ENCODE measurements around the gene FOXJ1. TPM values are rescaled to one million over a fixed set of nuclear protein-coding genes. Genes with fewer than 3 reads are reported as not detected.
A peak's percentile ranks its signal among the peaks of the same experiment; 100 is the strongest.

FOXJ1 gene
- total RNA-seq, 1 donor from 2014 or later = not detected

DNA sequence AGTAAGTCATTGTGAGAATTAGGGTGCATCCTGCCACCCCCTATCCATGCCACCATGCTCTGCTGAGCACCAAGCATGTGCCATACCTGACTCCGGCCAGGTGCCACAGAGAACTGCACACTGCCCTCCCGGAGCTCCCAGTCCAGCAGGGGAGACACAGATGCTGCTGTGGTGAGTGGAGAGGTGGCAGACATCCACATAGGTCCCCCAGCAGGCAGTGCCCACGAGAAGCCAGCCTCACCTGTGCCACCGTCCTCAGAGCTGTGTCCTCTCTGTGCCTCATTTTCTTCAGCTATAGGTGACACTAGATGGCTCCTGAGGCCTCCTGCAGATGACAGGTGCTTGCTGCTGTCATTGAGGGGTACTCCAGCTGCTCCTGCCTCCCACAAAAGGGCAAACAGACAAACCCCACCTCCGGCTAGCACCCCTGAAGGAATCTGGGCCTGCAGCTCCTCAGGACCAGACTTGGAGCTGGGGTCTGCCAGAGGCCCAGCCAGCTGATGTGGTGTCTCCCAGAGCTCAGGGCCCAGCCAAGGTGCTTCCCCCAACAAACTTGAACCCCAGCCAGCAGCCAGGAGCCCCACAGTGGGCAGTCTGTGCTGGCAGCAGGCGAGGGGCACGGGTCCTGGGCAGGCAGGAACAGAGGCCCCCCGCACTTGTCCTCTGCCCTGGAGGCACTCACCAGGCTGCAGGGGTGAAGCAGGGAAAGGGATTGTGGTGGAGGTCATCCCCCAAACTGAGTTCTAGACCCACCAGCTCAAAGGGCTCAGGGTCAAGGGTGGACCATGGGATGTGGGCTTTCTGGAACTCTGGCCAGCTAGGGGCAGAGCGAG lies 17.1 kb downstream of the FOXJ1 start:
- no peaks in the 10 kb centered on the region for H3K36me3 ChIP-seq
- no peaks in the 10 kb centered on the region for H3K27me3 ChIP-seq
- H3K4me3 ChIP-seq = no peak overlapping the region
- DNase-seq (ENCODE audit: extremely low spot score in 2 of 2) = peak; percentile 83 to 95
- H3K9me3 ChIP-seq = no peaks in the 10 kb centered on the region
- H3K27ac ChIP-seq = no peak overlapping the region
- H3K4me1 ChIP-seq = peaks cover 10% of the 10 kb centered on the region
- TF ChIP-seq POLR2A (IDR thresholded peaks at IDR 0.05) = no peak
- TF ChIP-seq, protein P1, sequence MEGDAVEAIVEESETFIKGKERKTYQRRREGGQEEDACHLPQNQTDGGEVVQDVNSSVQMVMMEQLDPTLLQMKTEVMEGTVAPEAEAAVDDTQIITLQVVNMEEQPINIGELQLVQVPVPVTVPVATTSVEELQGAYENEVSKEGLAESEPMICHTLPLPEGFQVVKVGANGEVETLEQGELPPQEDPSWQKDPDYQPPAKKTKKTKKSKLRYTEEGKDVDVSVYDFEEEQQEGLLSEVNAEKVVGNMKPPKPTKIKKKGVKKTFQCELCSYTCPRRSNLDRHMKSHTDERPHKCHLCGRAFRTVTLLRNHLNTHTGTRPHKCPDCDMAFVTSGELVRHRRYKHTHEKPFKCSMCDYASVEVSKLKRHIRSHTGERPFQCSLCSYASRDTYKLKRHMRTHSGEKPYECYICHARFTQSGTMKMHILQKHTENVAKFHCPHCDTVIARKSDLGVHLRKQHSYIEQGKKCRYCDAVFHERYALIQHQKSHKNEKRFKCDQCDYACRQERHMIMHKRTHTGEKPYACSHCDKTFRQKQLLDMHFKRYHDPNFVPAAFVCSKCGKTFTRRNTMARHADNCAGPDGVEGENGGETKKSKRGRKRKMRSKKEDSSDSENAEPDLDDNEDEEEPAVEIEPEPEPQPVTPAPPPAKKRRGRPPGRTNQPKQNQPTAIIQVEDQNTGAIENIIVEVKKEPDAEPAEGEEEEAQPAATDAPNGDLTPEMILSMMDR (IDR thresholded peaks at IDR 0.05) = no peak
- TF ChIP-seq POLR2AphosphoS5 (IDR thresholded peaks at IDR 0.05; ENCODE audit: insufficient read depth in 1 of 2, low read depth in 1 of 2) = no peak
- intact Hi-C loops (cut with DNase I) = loop anchor here (5.0 kb wide), 1 partner anchor 58 kb away; no protein-coding TSS in a partner anchor

DNA sequence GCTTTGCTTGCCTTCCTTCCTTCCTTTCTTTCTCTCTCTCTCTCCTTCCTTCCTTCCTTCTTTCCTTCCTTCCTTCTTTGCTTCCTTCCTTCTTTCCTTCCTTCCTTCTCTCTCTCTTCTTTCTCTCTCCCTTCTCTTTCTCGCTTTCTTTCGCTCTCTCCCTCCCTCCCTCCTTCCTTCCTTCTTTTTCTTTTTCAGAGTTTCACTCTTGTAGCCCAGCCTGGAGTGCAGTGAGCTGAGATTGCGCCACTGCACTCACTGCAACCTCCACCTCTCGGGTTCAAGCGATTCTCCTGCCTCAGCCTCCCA lies 17.9 kb downstream of the FOXJ1 start:
- Histone ChIP-seq H3K4me1 (peaks cover 10% of the 10 kb centered on the region), H3K27ac (no peak overlapping the region), H3K4me3 (no peak overlapping the region), H3K9me3 (no peaks in the 10 kb centered on the region), H3K36me3 (no peaks in the 10 kb centered on the region), H3K27me3 (no peaks in the 10 kb centered on the region)
- intact Hi-C loops (cut with DNase I) = loop anchor here (5.0 kb wide), 1 partner anchor 59 kb away; no protein-coding TSS in a partner anchor
- no peak for TF ChIP-seq POLR2AphosphoS5 (IDR thresholded peaks at IDR 0.05; ENCODE audit: insufficient read depth in 1 of 2, low read depth in 1 of 2)
- TF ChIP-seq, protein P1 (IDR thresholded peaks at IDR 0.05) = no peak
- no peak for TF ChIP-seq POLR2A (IDR thresholded peaks at IDR 0.05)
- no peak for DNase-seq (ENCODE audit: extremely low spot score in 2 of 2)

GRCh38 chr17:76122431-76123190 lies 18.4 kb downstream of the FOXJ1 start:
- no peak overlapping the region for H3K27ac ChIP-seq
- no peak overlapping the region for H3K4me3 ChIP-seq
- intact Hi-C loops (cut with DNase I) = loop anchor here (5.0 kb wide), 1 partner anchor 60 kb away; no protein-coding TSS in a partner anchor
- H3K4me1 ChIP-seq = peaks cover 10% of the 10 kb centered on the region
- TF ChIP-seq POLR2A (IDR thresholded peaks at IDR 0.05) = no peak
- no peak for TF ChIP-seq POLR2AphosphoS5 (IDR thresholded peaks at IDR 0.05; ENCODE audit: insufficient read depth in 1 of 2, low read depth in 1 of 2)
- TF ChIP-seq, protein P1 (IDR thresholded peaks at IDR 0.05) = no peak
- peak; percentile 77 to 91 for DNase-seq (ENCODE audit: extremely low spot score in 2 of 2)
- H3K9me3 ChIP-seq = no peaks in the 10 kb centered on the region
- H3K36me3 ChIP-seq = no peaks in the 10 kb centered on the region
- H3K27me3 ChIP-seq = no peaks in the 10 kb centered on the region

- TF ChIP-seq POLR2A (IDR thresholded peaks at IDR 0.05) (no peak), POLR2AphosphoS5 (IDR thresholded peaks at IDR 0.05; ENCODE audit: insufficient read depth in 1 of 2, low read depth in 1 of 2) (peak in 1 of 2 donors; percentile 17)
- peak overlapping the region; percentile 57 for H3K27ac ChIP-seq
- intact Hi-C loops (cut with DNase I) = loop anchor here (2.0 to 5.0 kb wide), 2 partner anchors 60 to 159 kb away; no protein-coding TSS in a partner anchor
- peak overlapping the region; percentile 40 to 42 for H3K4me3 ChIP-seq
- H3K36me3 ChIP-seq = no peaks in the 10 kb centered on the region
- DNase-seq (ENCODE audit: extremely low spot score in 2 of 2) = no peak
- H3K4me1 ChIP-seq = peaks cover 10% of the 10 kb centered on the region
- H3K27me3 ChIP-seq = no peaks in the 10 kb centered on the region
- no peaks in the 10 kb centered on the region for H3K9me3 ChIP-seq
These were observed 19.1 kb downstream of the FOXJ1 start for GRCh38 chr17:76121932-76122430.

- Histone ChIP-seq H3K9me3 (no peaks in the 10 kb centered on the region), H3K4me3 (no peak overlapping the region), H3K36me3 (no peaks in the 10 kb centered on the region), H3K4me1 (peaks cover 10% of the 10 kb centered on the region), H3K27ac (no peak overlapping the region), H3K27me3 (no peaks in the 10 kb centered on the region)
- intact Hi-C loops (cut with DNase I) = loop anchor here (2.0 to 5.0 kb wide), 2 partner anchors 62 to 160 kb away; no protein-coding TSS in a partner anchor
- DNase-seq (ENCODE audit: extremely low spot score in 2 of 2) = peak in 1 of 2 donors; percentile 60
- no peak for TF ChIP-seq POLR2AphosphoS5 (IDR thresholded peaks at IDR 0.05; ENCODE audit: insufficient read depth in 1 of 2, low read depth in 1 of 2)
- TF ChIP-seq POLR2A (IDR thresholded peaks at IDR 0.05) = no peak
- TF ChIP-seq, protein P1 (IDR thresholded peaks at IDR 0.05) = no peak
These were observed 20.4 kb downstream of the FOXJ1 start for GRCh38 chr17:76120658-76121008.
